HG03060 (cell line): Measurements from ENCODE around the gene C10orf120.

Experiments used
- ATAC-seq: cut with Tn5 transposase; IDR thresholded peaks from one replicate; pipeline ENCODE4 v1.9.1; 2021; ENCODE audit warnings: low read depth, moderate number of reproducible peaks; ENCODE audit not compliant: unreplicated experiment

Gene C10orf120

GRCh38 chr10:122699796-122700455 lies at the start of gene C10orf120:
TSS of gene C10orf120 (minus strand) at chr10:122699846. CDS start at chr10:122699790, 56 bp downstream.
- ATAC-seq: no peak

GRCh38 chr10:122748496-122748895 lies 48.9 kb upstream of the C10orf120 start:
- ATAC-seq: no peak

- ATAC-seq: no peak
Measured at GRCh38 chr10:122746408-122746807, 46.8 kb upstream of the C10orf120 start.

GRCh38 chr10:122744257-122744656 lies 44.6 kb upstream of the C10orf120 start:
- no peak for ATAC-seq

- ATAC-seq: no peak
Measured at GRCh38 chr10:122740640-122741039, 41.0 kb upstream of the C10orf120 start.

GRCh38 chr10:122738031-122738430 lies 38.4 kb upstream of the C10orf120 start:
- no peak for ATAC-seq

- ATAC-seq: no peak
Measured at GRCh38 chr10:122733931-122734665, 34.5 kb upstream of the C10orf120 start.

- ATAC-seq: no peak
Measured at GRCh38 chr10:122733443-122733842, 33.8 kb upstream of the C10orf120 start.

- no peak for ATAC-seq
Measured at GRCh38 chr10:122730238-122730637, 30.6 kb upstream of the C10orf120 start.

GRCh38 chr10:122729126-122729525 lies 29.5 kb upstream of the C10orf120 start:
- no peak for ATAC-seq

- no peak for ATAC-seq
Measured at GRCh38 chr10:122727426-122727825, 27.8 kb upstream of the C10orf120 start.

- no peak for ATAC-seq
Measured at GRCh38 chr10:122725768-122726167, 26.1 kb upstream of the C10orf120 start.

- no peak for ATAC-seq
Measured at GRCh38 chr10:122725006-122725405, 25.4 kb upstream of the C10orf120 start.

GRCh38 chr10:122721111-122721510 lies 21.5 kb upstream of the C10orf120 start:
- no peak for ATAC-seq

- ATAC-seq: no peak
Measured at GRCh38 chr10:122716025-122716424, 16.4 kb upstream of the C10orf120 start.

GRCh38 chr10:122715576-122715975 lies 15.9 kb upstream of the C10orf120 start:
- ATAC-seq: no peak

GRCh38 chr10:122713091-122713885 lies 13.6 kb upstream of the C10orf120 start:
- ATAC-seq: no peak

- no peak for ATAC-seq
Measured at GRCh38 chr10:122710576-122710975, 10.9 kb upstream of the C10orf120 start.

- no peak for ATAC-seq
Measured at GRCh38 chr10:122709971-122710370, 10.3 kb upstream of the C10orf120 start.

GRCh38 chr10:122707535-122707934 lies 7.9 kb upstream of the C10orf120 start:
- no peak for ATAC-seq

- no peak for ATAC-seq
Measured at GRCh38 chr10:122706947-122707346, 7.3 kb upstream of the C10orf120 start.
